Smooth muscle cell (in vitro differentiated cells): ENCODE results near the gene PCDH9. TPM values are rescaled to one million over a fixed set of nuclear protein-coding genes. Genes with fewer than 3 reads are reported as not detected.

Experiments used
- DNase-seq: peaks from one replicate; lab custom pipeline; 2025; ENCODE audit not compliant: unreplicated experiment; lab: John Stamatoyannopoulos, UW
- H2AFZ ChIP-seq: fragments of 200-600 bp; sonication (generic); 2 replicates; pipeline ENCODE4 v1.6.0; 2016; ENCODE audit warnings: antibody characterized with exemption, low read depth, mild to moderate bottlenecking
- H3F3A ChIP-seq: fragments of 200-600 bp; sonication (generic); 2 replicates; pipeline ENCODE4 v1.6.0; 2017; ENCODE audit warnings: antibody characterized with exemption, low read depth
- H3K27ac ChIP-seq: fragments of 200-600 bp; sonication (generic); 2 replicates; pipeline ENCODE4 v1.5.1; 2016; ENCODE audit warnings: low read depth, mild to moderate bottlenecking
- H3K27me3 ChIP-seq: fragments of 200-600 bp; sonication (generic); 2 replicates; pipeline ENCODE4 v1.6.1; 2016; ENCODE audit warnings: low read depth, mild to moderate bottlenecking
- H3K36me3 ChIP-seq: fragments of 200-600 bp; sonication (generic); 2 replicates; pipeline ENCODE4 v1.5.1; 2016; ENCODE audit warnings: low read depth
- H3K4me1 ChIP-seq: fragments of 200-600 bp; sonication (generic); 2 replicates; pipeline ENCODE4 v1.5.1; 2016; ENCODE audit warnings: low read depth
- H3K4me2 ChIP-seq: fragments of 200-600 bp; sonication (generic); 2 replicates; pipeline ENCODE4 v1.6.0; 2016; ENCODE audit warnings: mild to moderate bottlenecking
- H3K4me3 ChIP-seq: fragments of 200-600 bp; sonication (generic); 2 replicates; pipeline ENCODE4 v1.5.1; 2016; ENCODE audit warnings: mild to moderate bottlenecking
- H3K79me2 ChIP-seq: fragments of 200-600 bp; sonication (generic); 2 replicates; pipeline ENCODE4 v1.6.0; 2016; ENCODE audit warnings: low read depth, mild to moderate bottlenecking
- H3K9ac ChIP-seq: fragments of 200-600 bp; sonication (generic); 2 replicates; pipeline ENCODE4 v1.6.0; 2016; ENCODE audit warnings: low read depth
- H3K9me3 ChIP-seq: fragments of 200-600 bp; sonication (generic); replicated peaks from 2 replicates; pipeline ENCODE4 v1.5.1; 2016; ENCODE audit warnings: low read depth
- H4K20me1 ChIP-seq: fragments of 200-600 bp; sonication (generic); 2 replicates; pipeline ENCODE4 v1.6.0; 2016; ENCODE audit warnings: low read depth
- CTCF ChIP-seq: fragments of 200-600 bp; sonication (generic); IDR thresholded peaks from 2 replicates; pipeline ENCODE4 v1.5.1; 2017; ENCODE audit warnings: borderline replicate concordance, mild to moderate bottlenecking, antibody characterized with exemption; ENCODE audit not compliant: insufficient read depth, poor library complexity, severe bottlenecking
- WGBS: methylation state at CpG from one replicate; pipeline ENCODE4 v1.1.7; 2016; ENCODE audit warnings: low lambda C conversion rate; 5-methylcytosine and 5-hydroxymethylcytosine counted together
- polyA plus RNA-seq: library from polyadenylated mRNA; unstranded; fragments of >200 nt; fragmentation: Nextera tagmentation; extraction: Ambion mirVana; gene quantifications from 2 replicates; pipeline ENCODE4 v1.2.1, GENCODE V29; 2016
- total RNA-seq: library from RNA; depleted of rRNA; stranded (reverse); fragments of >200 nt; gene quantifications from 2 replicates; pipeline ENCODE4 v1.2.3, GENCODE V29; 2014

Gene PCDH9
- total and polyA plus RNA-seq, 2 experiments from 2014 or later: 0.65 to 1.9 TPM

DNA sequence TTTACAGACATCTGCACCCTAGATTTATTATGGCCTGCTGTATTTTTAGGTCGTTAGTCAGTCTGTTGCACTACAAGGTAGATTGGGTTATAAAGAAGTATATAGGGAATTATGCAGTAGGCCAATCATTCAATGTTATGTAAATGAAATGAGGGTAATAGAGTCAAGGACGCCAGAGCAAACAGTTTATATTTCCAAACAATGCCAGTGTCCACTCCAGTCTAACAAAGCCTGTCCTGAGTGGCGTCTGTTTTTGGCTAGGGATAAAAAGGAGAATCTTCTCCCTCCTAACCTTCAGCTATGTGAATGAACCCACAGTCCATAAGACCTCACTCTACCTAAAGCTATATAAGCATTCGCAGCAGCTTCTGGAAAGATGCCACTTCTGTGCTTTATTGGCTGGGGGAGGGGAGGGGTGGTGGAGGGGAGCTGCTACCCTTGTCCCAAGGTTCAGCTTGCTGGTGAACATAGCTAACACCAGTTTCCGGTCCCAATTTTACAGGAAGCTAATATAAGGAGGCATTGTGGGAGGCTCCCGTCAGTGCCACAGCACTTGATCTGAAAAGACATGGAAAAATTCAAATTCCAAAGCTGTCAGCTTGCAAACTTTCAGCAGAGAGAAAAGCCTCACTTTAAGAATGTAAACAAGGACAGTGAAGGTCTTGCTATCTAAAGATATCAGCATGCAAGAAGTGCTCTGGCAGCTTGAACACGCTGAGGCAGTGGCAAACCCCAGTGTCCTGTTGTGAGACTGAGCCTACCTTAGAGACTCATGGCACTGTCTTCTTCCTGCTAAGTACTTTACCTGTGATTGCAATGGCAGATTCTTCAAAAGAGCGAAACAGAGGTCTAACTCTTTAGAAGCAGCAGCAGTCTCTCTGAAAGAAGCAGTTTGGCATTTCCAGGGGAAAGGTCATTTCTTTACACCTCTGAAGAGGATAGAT is 369.9 kb downstream of the PCDH9 start:
- no peaks in the 10 kb centered on the region for H3K79me2 ChIP-seq
- 47% methylated on average over 8 of the region's 8 CpGs for WGBS
- no peak overlapping the region for H3K4me3 ChIP-seq
- H2AFZ ChIP-seq: peak overlapping the region; percentile 79
- no peaks in the 10 kb centered on the region for H3K4me1 ChIP-seq
- H3K27me3 ChIP-seq: no peaks in the 10 kb centered on the region
- no peak overlapping the region for H3K4me2 ChIP-seq
- no peak for DNase-seq
- H4K20me1 ChIP-seq: no peaks in the 10 kb centered on the region
- H3F3A ChIP-seq: no peaks in the 10 kb centered on the region
- H3K36me3 ChIP-seq: no peaks in the 10 kb centered on the region
- no peak overlapping the region for H3K27ac ChIP-seq
- TF ChIP-seq CTCF: no peak
- no peaks in the 10 kb centered on the region for H3K9me3 ChIP-seq
- H3K9ac ChIP-seq: no peak overlapping the region

DNA sequence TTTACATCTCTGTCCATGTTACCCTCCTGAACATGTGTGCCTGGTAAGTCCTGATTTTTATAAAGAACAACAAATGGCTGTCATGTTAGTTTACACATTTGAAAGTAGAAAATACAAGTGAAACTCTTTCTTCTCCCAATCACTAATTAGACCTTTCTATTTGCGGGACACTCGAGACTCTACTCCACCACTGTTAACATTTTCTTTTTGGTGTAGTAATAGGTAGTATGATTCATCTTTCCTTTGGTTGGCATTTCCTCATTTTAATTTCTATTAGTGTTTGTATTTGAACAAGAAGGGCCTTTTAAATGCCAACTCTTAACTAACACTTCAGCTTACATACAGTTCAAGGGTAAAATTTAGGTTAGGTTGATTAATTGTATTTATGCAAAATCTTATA is 371.1 kb downstream of the PCDH9 start:
- Histone ChIP-seq H3K9me3 (no peaks in the 10 kb centered on the region), H3K27me3 (no peaks in the 10 kb centered on the region), H2AFZ (peak overlapping the region; percentile 73), H3K27ac (no peak overlapping the region), H3K4me3 (no peak overlapping the region), H3K9ac (no peak overlapping the region), H3F3A (no peaks in the 10 kb centered on the region), H3K4me1 (no peaks in the 10 kb centered on the region), H3K4me2 (no peak overlapping the region), H3K36me3 (no peaks in the 10 kb centered on the region), H4K20me1 (no peaks in the 10 kb centered on the region), H3K79me2 (no peaks in the 10 kb centered on the region)
- no peak for TF ChIP-seq CTCF
- DNase-seq: no peak
- WGBS: 72% methylated on average over 2 of the region's 2 CpGs

DNA sequence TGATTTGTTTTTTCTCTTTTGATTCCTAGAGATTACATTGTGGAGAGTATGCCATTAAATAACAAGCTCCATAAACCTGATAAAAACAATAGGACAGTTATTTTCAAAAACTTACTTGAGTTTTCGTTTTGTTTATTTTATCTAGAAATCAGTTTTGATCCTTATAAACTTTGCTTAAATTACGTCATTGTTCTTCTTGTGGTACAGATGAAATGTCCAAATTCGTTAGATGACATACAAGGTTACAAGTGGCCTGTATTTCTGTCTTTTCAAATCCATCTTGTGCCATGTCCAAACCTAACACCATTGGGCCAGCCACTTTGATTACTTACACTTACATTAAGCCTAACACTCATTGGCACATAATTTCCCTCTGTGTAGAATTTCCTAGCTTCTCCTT is 372.0 kb downstream of the PCDH9 start:
- Histone ChIP-seq H3K27me3 (no peaks in the 10 kb centered on the region), H3K9me3 (no peaks in the 10 kb centered on the region), H3K79me2 (no peaks in the 10 kb centered on the region), H3K4me2 (no peak overlapping the region), H3F3A (no peaks in the 10 kb centered on the region), H3K27ac (no peak overlapping the region), H3K4me1 (no peaks in the 10 kb centered on the region), H2AFZ (no peak overlapping the region), H3K9ac (no peak overlapping the region), H3K4me3 (no peak overlapping the region), H4K20me1 (no peaks in the 10 kb centered on the region), H3K36me3 (no peaks in the 10 kb centered on the region)
- 89% methylated on average over 3 of the region's 3 CpGs for WGBS
- no peak for DNase-seq
- no peak for TF ChIP-seq CTCF
